ENCODE results near the gene MAD1L1. TPM values are rescaled to one million over a fixed set of nuclear protein-coding genes. Genes with fewer than 3 reads are reported as not detected.
A peak's percentile ranks its signal among the peaks of the same experiment; 100 is the strongest.

The MAD1L1 gene
- total RNA-seq, 1 donor from 2014 or later, result 59.6 TPM

- Histone ChIP-seq H3K27me3 (no peaks in the 10 kb centered on the region), H3K27ac (no peak overlapping the region), H3K4me1 (peaks cover 5 to 8% of the 10 kb centered on the region in 2 donors), H3K4me3 (no peak overlapping the region), H3K9me3 (no peaks in the 10 kb centered on the region), H3K36me3 (no peaks in the 10 kb centered on the region)
- TF ChIP-seq, protein P1, sequence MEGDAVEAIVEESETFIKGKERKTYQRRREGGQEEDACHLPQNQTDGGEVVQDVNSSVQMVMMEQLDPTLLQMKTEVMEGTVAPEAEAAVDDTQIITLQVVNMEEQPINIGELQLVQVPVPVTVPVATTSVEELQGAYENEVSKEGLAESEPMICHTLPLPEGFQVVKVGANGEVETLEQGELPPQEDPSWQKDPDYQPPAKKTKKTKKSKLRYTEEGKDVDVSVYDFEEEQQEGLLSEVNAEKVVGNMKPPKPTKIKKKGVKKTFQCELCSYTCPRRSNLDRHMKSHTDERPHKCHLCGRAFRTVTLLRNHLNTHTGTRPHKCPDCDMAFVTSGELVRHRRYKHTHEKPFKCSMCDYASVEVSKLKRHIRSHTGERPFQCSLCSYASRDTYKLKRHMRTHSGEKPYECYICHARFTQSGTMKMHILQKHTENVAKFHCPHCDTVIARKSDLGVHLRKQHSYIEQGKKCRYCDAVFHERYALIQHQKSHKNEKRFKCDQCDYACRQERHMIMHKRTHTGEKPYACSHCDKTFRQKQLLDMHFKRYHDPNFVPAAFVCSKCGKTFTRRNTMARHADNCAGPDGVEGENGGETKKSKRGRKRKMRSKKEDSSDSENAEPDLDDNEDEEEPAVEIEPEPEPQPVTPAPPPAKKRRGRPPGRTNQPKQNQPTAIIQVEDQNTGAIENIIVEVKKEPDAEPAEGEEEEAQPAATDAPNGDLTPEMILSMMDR (IDR thresholded peaks at IDR 0.05), result no peak
- no peak for DNase-seq (ENCODE audit: low spot score in 2 of 2)
- intact Hi-C loops (cut with DNase I), result no loop called here
Measured at GRCh38 chr7:1815051-1815481, 417.7 kb downstream of the MAD1L1 start.

- TF ChIP-seq, protein P1 (IDR thresholded peaks at IDR 0.05), result no peak
- H3K4me1 ChIP-seq, result peaks cover 5 to 8% of the 10 kb centered on the region in 2 donors
- H3K27ac ChIP-seq, result no peak overlapping the region
- no peak for DNase-seq (ENCODE audit: low spot score in 2 of 2)
- no peaks in the 10 kb centered on the region for H3K36me3 ChIP-seq
- H3K9me3 ChIP-seq, result no peaks in the 10 kb centered on the region
- H3K27me3 ChIP-seq, result no peaks in the 10 kb centered on the region
- H3K4me3 ChIP-seq, result no peak overlapping the region
- intact Hi-C loops (cut with DNase I), result no loop called here
Measured at GRCh38 chr7:1814089-1814811, 418.5 kb downstream of the MAD1L1 start.

- Histone ChIP-seq H3K27ac (no peak overlapping the region), H3K27me3 (no peaks in the 10 kb centered on the region), H3K4me3 (no peak overlapping the region), H3K36me3 (no peaks in the 10 kb centered on the region), H3K4me1 (peaks cover 5 to 8% of the 10 kb centered on the region in 2 donors), H3K9me3 (no peaks in the 10 kb centered on the region)
- TF ChIP-seq, protein P1 (IDR thresholded peaks at IDR 0.05), result no peak
- DNase-seq (ENCODE audit: low spot score in 2 of 2), result no peak
- intact Hi-C loops (cut with DNase I), result no loop called here
Measured at GRCh38 chr7:1813394-1814088, 419.2 kb downstream of the MAD1L1 start.

DNA sequence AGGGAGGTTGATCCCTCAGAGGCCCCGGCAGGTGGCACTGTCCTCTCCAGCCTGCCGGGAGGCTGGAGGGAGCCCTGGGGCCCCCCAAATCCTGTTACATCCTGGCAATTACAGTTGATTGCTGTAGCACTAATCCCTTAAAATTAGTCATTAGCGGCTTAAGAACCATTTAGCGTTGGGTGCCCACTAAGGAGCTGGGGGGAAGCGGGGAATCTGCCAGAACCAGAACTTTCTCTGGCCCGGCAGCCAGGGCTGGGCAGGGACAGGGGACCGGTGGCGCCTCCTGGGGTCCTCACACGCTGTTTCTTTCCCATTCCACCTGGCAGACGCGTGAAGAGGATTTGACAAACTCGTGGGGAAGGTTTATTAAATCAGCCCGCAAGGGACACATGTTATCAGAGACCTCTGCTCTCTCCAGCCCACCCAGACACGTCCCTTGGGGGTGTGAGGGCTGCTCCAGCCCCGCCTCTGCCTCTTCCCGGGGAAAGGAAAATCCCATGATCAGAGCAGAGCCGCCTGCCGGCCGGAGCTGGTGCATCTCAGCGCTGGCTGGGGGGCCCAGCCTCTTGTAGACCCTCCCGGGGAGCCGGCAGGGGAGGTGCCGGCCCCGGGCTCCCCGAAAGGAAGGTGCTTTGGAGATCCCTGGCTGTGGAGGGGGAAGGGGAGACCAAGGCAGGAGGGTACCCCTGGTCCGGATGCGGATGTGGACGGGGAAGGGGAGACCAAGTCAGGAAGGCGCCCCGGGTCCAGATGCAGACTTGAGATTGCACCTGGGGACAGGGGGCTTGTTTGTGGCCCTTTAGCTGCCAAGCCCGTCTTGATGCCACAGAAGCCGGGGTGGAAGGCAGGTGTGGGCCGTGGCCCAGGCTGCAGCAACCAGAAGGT is 420.0 kb downstream of the MAD1L1 start:
- TF ChIP-seq, protein P1 (IDR thresholded peaks at IDR 0.05), result peak in 1 of 3 experiments; percentile 29
- Histone ChIP-seq H3K36me3 (no peaks in the 10 kb centered on the region), H3K9me3 (no peaks in the 10 kb centered on the region), H3K4me3 (no peak overlapping the region), H3K27ac (no peak overlapping the region), H3K27me3 (no peaks in the 10 kb centered on the region), H3K4me1 (peaks cover 5% of the 10 kb centered on the region in 2 donors)
- intact Hi-C loops (cut with DNase I), result no loop called here
- DNase-seq (ENCODE audit: low spot score in 2 of 2), result no peak

DNA sequence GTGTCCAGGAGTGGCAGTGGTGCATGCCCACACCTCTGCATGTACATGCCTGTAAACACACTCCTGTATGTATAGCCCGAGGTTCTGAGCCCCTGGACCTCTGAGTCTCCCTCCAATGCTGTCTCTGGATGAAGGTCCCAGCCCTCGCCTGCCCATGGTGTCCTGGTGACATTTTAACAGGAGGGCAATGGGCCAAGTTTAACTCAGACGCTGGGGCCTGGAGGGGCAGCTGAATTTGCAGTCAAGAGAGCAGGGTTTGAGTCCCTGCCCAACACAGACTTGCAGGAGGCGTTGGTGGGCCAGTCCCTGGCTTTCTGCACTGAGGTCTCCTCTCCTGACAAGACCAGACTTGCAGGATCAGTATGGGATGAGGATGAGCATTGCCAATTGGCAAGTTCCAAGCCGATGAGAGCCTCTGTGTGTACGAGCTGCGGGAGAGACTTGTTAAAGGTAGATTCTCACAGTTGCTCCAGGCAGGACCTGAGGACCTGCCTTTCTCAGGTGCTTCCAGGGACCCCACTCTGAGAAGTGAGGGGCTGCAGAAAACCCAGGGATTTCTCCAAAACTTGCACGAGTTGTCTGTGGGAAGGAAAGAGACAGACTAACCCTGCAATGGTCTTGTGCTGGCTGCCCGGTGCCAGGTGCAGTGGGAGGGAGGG is 420.8 kb downstream of the MAD1L1 start:
- Histone ChIP-seq H3K4me3 (no peak overlapping the region), H3K36me3 (no peaks in the 10 kb centered on the region), H3K4me1 (peaks cover 5% of the 10 kb centered on the region in 2 donors), H3K27me3 (no peaks in the 10 kb centered on the region), H3K9me3 (no peaks in the 10 kb centered on the region), H3K27ac (no peak overlapping the region)
- TF ChIP-seq, protein P1 (IDR thresholded peaks at IDR 0.05), result no peak
- DNase-seq (ENCODE audit: low spot score in 2 of 2), result no peak
- intact Hi-C loops (cut with DNase I), result no loop called here

Data from ascending aorta (tissue), 2 donors.